IgD-negative memory B cell (primary cell): ENCODE measurements around the gene BDKRB1. TPM values are rescaled to one million over a fixed set of nuclear protein-coding genes. Genes with fewer than 3 reads are reported as not detected.

ENCODE experiments used
- H3K27ac Mint-ChIP-seq, 3 donors: one replicate each; pipeline ENCODE4 v1.8.0; 2020 to 2022; ENCODE audit warnings: mild to moderate bottlenecking in 3 of 3, mixed read lengths in 3 of 3, moderate library complexity in 1 of 3
- H3K27me3 Mint-ChIP-seq: one replicate; pipeline ENCODE4 v1.8.0; 2021; ENCODE audit warnings: mixed read lengths
- H3K36me3 Mint-ChIP-seq: one replicate; pipeline ENCODE4 v1.8.0; 2020; ENCODE audit warnings: mild to moderate bottlenecking, mixed read lengths
- H3K4me1 Mint-ChIP-seq, 3 donors: one replicate each; pipeline ENCODE4 v1.8.0; 2020 to 2022; ENCODE audit warnings: mixed read lengths in 3 of 3, mild to moderate bottlenecking in 1 of 3
- H3K4me3 Mint-ChIP-seq, 4 donors: one replicate each; pipeline ENCODE4 v1.8.0; 2020 to 2022; ENCODE audit warnings: mild to moderate bottlenecking in 4 of 4, mixed read lengths in 4 of 4, moderate library complexity in 3 of 4
- H3K9me3 Mint-ChIP-seq, 3 donors: one replicate each; pipeline ENCODE4 v1.8.0; 2020 to 2021; ENCODE audit warnings: mixed read lengths in 3 of 3, mild to moderate bottlenecking in 1 of 3
- polyA plus RNA-seq: library from polyadenylated mRNA; unstranded; fragments of 300-500 nt; fragmentation: Illumina TruSeq; gene quantifications from one replicate; pipeline ENCODE4 v1.2.3, GENCODE V29; 2021

BDKRB1 gene
- polyA plus RNA-seq, 1 donor from 2014 or later = not detected

DNA sequence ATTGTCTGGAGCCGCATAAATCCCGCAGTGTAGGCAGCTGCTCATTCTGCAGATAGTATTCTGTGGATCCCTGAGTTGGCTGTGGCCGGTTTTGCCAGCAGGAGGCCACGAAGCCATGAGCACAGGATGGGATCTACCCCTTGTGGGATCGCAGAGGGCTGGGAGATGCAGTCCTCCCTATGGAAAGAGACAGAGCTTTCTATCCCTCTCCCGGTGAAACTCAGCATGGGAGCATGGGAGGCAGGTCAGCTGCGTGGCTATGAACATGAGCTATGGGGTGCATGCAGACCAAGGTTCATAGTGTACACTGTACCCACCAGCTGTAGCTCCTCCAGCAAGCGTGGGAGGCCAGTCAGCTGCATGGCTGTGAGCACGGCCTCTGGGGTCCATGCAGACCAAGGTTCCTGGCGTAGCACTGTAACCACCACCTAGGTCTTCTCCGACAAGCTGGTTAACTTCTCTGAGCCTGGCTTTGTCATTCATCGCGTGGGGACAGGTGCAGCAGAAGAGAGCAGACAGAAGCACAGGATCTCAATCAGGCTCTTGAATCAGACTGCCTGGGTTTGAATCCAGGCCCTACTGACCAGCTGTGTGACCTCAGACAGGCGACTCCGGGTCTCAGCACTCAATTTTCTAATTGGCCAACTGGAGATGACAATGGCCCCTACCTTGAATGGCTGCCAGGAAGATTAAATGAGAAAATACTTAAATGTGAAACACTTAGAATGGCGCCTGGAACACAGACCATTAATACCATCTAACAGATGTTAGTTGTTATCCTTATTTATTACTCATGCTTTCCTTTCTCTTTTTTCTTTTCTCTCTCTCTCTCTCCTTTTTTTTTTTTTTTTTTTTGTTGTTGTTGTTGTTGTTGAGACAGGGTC, 6.0 kb downstream of the BDKRB1 start:
- H3K27ac Mint-ChIP-seq = no peak overlapping the region
- no peaks in the 10 kb centered on the region for H3K4me1 Mint-ChIP-seq
- peaks cover 0 to 7% (median 2%) of the 10 kb centered on the region in 3 donors for H3K9me3 Mint-ChIP-seq
- H3K27me3 Mint-ChIP-seq = peaks cover 2% of the 10 kb centered on the region
- H3K36me3 Mint-ChIP-seq = peaks cover 3% of the 10 kb centered on the region
- no peak overlapping the region for H3K4me3 Mint-ChIP-seq

DNA sequence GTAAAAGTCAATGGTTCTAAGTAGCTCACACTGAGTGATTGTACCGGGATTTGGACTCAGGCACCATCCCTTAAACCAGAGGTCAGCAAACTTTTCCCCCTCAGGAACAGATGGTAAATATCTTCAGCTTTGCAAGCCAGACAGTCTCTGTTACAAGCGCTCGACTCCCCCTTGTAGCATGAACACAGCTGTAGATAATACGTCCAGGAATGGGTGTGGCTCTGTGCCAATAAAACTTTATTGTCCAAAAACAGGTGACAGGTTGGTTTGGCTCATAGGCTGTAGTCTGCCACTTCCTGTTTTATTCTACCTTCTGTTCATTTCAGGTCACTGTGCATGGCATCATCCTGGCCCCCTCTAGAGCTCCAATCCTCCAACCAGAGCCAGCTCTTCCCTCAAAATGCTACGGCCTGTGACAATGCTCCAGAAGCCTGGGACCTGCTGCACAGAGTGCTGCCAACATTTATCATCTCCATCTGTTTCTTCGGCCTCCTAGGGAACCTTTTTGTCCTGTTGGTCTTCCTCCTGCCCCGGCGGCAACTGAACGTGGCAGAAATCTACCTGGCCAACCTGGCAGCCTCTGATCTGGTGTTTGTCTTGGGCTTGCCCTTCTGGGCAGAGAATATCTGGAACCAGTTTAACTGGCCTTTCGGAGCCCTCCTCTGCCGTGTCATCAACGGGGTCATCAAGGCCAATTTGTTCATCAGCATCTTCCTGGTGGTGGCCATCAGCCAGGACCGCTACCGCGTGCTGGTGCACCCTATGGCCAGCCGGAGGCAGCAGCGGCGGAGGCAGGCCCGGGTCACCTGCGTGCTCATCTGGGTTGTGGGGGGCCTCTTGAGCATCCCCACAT, 7.6 kb downstream of the BDKRB1 start:
- H3K4me1 Mint-ChIP-seq = no peaks in the 10 kb centered on the region
- peak overlapping the region in 1 of 4 donors; percentile 28 for H3K4me3 Mint-ChIP-seq
- peaks cover 2% of the 10 kb centered on the region for H3K27me3 Mint-ChIP-seq
- no peak overlapping the region for H3K27ac Mint-ChIP-seq
- peaks cover 0 to 7% (median 2%) of the 10 kb centered on the region in 3 donors for H3K9me3 Mint-ChIP-seq
- peaks cover 3% of the 10 kb centered on the region for H3K36me3 Mint-ChIP-seq

DNA sequence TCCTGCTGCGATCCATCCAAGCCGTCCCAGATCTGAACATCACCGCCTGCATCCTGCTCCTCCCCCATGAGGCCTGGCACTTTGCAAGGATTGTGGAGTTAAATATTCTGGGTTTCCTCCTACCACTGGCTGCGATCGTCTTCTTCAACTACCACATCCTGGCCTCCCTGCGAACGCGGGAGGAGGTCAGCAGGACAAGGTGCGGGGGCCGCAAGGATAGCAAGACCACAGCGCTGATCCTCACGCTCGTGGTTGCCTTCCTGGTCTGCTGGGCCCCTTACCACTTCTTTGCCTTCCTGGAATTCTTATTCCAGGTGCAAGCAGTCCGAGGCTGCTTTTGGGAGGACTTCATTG, 8.2 kb downstream of the BDKRB1 start:
- peaks cover 3% of the 10 kb centered on the region for H3K36me3 Mint-ChIP-seq
- H3K27ac Mint-ChIP-seq = no peak overlapping the region
- H3K4me3 Mint-ChIP-seq = no peak overlapping the region
- no peaks in the 10 kb centered on the region for H3K4me1 Mint-ChIP-seq
- peaks cover 0 to 7% (median 2%) of the 10 kb centered on the region in 3 donors for H3K9me3 Mint-ChIP-seq
- H3K27me3 Mint-ChIP-seq = peaks cover 2% of the 10 kb centered on the region

DNA sequence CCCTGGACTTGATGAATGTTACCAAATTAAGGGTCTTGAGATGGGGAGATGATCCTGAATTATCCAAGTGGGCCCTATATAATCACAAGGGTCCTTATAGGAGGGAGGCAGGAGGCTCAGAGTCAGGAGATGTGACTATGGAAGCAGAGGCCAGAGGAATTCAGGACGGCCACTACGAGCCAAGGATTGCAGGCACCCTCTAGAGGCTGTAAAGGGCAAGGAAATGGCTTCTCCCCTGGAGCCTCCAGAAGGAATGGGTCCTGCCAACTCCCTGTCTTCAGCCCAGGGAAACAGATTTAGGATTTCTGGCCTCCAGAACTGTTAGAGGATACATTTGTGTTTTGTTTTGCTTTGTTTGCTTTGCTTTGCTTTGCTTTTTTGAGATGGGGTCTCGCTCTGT, 8.8 kb downstream of the BDKRB1 start:
- peaks cover 0 to 7% (median 2%) of the 10 kb centered on the region in 3 donors for H3K9me3 Mint-ChIP-seq
- no peak overlapping the region for H3K4me3 Mint-ChIP-seq
- no peaks in the 10 kb centered on the region for H3K4me1 Mint-ChIP-seq
- peaks cover 2% of the 10 kb centered on the region for H3K27me3 Mint-ChIP-seq
- no peak overlapping the region for H3K27ac Mint-ChIP-seq
- H3K36me3 Mint-ChIP-seq = peaks cover 3% of the 10 kb centered on the region

DNA sequence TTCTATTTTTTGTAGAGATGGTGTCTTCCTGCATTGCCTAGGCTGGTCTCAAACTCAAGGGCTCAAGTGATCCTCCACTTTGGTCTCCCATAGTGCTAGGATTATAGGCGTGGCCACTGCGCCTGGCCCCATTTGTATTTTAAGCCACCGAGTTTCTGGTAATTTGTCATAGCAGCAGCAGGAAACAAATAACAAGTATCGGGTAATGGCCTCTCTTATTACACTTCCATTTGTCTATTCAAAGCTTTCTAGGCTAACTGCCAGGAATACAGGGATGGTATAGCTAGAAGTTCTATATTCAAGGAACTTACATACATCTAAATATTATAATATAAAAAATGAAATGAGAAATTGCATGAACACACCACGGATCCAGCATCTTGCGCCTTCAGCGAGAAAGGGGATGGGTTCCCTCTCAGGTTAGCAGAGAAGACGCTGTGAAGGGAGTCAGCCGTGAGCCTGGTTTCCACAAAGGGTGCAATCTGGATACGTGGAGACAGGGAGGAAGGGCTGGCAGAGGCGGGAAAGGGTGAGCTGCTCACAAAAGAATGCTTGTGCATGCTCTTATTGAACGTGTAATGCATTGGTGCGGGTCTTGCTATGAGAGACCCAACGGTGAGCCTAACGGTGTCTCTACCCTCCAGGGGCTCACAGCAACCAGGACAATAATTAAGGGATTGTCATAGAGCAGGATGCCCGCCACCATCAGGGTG, 9.5 kb downstream of the BDKRB1 start:
- H3K4me1 Mint-ChIP-seq = no peaks in the 10 kb centered on the region
- peaks cover 3% of the 10 kb centered on the region for H3K36me3 Mint-ChIP-seq
- H3K27me3 Mint-ChIP-seq = no peaks in the 10 kb centered on the region
- no peak overlapping the region for H3K27ac Mint-ChIP-seq
- no peak overlapping the region for H3K4me3 Mint-ChIP-seq
- peaks cover 0 to 7% (median 0%) of the 10 kb centered on the region in 3 donors for H3K9me3 Mint-ChIP-seq

DNA sequence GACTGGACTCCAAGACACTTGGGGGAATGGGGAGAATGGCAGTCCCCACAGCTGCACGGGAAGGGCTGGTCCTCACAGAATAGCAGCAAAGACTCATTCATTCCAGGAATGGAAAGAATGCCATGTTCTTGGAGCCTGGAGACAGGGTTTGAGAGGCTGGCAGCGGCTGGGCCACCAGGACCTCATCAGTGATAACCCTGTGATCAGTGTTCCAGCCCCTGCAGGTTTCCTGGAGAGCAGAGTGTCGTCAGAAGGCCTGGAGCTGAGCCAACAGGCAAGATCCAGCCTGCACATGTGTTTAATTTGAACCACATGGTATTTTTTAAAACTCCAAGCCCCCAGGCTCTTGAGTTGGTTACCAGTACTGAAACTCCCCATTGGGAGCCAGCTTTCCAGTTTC, 11.3 kb downstream of the BDKRB1 start:
- Mint-ChIP-seq H3K27me3 (no peaks in the 10 kb centered on the region), H3K4me3 (no peak overlapping the region), H3K27ac (no peak overlapping the region), H3K36me3 (peaks cover 5% of the 10 kb centered on the region), H3K4me1 (no peaks in the 10 kb centered on the region), H3K9me3 (peaks cover 0 to 10% (median 2%) of the 10 kb centered on the region in 3 donors)

DNA sequence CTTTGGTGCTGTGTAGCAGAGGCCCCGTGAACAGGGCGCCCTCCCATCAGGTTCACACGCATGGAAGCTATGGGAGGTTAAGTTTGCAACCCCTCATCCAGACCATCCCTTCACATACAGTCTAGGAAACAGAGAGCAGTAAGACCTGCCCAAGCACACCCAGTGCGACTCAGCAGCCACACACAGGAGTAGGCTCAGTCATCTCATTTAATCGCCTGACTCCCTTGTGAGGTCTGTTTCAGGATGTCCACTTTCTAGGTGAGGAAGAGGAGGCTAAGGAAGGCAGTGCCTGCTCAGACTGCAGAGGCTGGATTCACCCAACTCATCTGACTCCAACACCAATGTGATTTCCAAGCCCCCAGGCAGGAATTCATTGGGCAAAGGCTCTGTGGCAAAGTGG, 11.9 kb downstream of the BDKRB1 start:
- Mint-ChIP-seq H3K27me3 (no peaks in the 10 kb centered on the region), H3K4me1 (no peaks in the 10 kb centered on the region), H3K27ac (no peak overlapping the region), H3K9me3 (peaks cover 0 to 14% (median 2%) of the 10 kb centered on the region in 3 donors), H3K4me3 (no peak overlapping the region), H3K36me3 (peaks cover 5% of the 10 kb centered on the region)

DNA sequence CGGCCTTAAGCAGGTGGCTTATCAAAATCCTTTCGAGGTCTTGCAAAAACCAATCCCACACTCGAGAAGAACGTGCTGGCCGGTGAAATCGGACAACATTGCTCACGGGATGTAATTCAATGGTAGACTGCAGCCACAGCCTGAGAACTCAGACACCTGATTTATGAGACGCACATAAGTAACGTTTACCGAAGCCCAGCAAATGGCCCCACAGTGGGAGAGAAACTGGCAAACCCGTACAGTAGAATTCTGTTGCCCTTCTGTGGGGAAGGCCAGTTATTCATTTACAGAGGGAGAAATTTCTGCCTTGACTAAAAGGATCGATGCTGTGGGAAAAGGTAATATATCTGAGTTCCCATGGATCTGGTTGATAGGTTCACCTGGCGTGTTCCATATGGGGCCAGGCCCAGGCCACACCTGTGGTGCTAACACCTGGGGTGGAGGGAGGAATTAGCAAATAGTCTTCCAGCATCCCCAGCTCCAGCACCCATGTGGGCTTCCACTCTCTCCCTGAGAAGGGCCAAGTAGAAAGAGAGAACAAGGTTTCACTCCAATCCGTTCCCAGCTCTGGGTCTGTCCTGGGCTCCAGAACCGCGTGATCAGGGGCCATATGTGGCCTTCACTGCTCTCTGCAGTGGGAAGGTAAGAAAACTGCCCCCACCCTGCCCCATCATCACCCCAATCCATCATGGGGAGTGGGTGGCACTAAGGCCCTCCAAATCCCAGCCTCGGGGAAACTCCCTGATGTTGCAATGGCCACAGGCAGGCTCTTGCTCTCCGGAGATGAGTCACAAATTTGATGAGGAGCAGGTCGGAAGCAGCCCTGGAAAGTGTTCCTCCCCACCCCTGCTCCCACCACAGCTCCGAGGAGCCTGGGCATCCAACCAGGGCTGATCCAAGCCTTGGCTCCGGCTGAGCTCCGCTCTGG, 12.7 kb downstream of the BDKRB1 start:
- Mint-ChIP-seq H3K4me3 (no peak overlapping the region), H3K27me3 (no peaks in the 10 kb centered on the region), H3K36me3 (peaks cover 7% of the 10 kb centered on the region), H3K9me3 (peaks cover 0 to 10% (median 2%) of the 10 kb centered on the region in 3 donors), H3K27ac (no peak overlapping the region), H3K4me1 (no peaks in the 10 kb centered on the region)

DNA sequence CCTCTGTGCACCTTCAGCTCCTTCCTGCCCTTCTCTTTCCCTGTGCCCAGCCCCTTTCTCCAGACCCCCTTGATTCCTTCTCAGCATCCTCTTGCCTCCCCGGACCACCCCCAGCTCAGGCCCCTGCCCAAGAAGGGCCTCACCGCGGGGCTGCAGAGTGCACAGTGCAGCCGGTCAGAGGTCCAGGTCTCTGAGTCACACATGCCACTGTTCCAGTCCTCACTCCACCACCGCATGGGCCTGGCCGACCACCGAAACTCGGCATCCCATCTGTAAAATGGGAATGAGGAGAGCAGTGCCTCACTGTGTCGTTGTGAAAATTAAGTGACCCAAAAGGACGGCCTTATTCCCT, 13.3 kb downstream of the BDKRB1 start:
- Mint-ChIP-seq H3K4me3 (no peak overlapping the region), H3K36me3 (peaks cover 8% of the 10 kb centered on the region), H3K4me1 (no peaks in the 10 kb centered on the region), H3K27me3 (no peaks in the 10 kb centered on the region), H3K9me3 (peaks cover 0 to 7% (median 2%) of the 10 kb centered on the region in 3 donors), H3K27ac (no peak overlapping the region)

DNA sequence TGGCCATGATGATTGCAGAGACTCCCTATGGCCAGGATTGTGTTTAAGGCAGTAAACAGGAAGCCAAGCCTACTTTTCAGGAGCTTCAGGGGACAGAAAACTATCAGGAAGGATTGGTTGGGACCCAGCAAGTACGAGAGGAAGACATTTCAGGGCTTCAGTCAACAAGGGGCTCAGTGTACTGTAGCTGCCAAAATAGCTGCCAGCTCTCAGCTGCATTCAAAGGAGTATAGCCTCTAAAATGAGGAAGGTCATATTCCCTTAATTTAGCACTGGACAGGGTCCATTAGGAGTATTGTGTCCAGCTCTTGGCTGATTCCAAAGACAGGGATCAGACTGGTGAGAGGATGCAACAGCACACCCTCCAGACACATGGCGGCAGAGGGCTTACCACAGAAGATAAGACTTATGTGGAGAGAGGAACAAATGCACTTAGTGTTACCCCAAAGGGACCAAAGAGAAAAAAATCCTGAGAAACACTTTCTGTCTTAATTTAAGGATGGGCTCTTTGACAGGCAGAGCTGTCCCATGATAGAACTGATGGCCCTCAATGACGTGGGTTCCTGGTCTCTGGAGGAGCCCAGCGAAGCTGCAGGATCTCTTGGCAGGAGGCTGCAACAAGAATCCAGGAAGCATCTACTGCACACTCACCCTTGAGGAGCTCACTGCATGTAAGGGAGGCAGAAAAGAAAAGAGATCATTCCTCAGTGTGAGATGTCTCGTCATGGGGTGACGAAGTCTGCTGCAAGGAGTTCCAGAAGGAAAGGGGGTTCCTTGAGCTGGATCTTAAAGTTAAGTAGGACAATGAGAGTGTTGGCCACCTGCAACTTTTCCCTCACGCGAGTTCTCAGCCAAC, 14.8 kb downstream of the BDKRB1 start:
- Mint-ChIP-seq H3K9me3 (peaks cover 0 to 7% (median 2%) of the 10 kb centered on the region in 3 donors), H3K4me3 (no peak overlapping the region), H3K36me3 (peaks cover 5% of the 10 kb centered on the region), H3K4me1 (no peaks in the 10 kb centered on the region), H3K27ac (no peak overlapping the region), H3K27me3 (no peaks in the 10 kb centered on the region)

DNA sequence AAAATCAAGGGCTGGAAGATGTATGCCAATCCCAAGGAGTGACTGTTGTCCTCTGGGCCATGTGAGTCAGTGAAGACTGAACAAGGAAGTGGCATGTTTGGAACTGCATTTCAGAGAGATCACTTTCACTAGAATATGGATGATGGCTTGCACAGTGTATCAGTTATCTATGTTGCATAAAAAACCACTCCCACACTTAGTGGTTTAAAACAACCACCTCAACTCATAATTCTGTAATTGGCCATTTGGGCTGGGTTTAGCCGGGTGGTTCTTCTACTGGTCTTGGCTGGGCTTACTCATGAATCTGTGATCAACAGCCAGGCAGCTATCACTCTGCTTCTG, 15.4 kb downstream of the BDKRB1 start:
- H3K4me1 Mint-ChIP-seq = peaks cover 0 to 2% (median 0%) of the 10 kb centered on the region in 3 donors
- H3K4me3 Mint-ChIP-seq = no peak overlapping the region
- H3K27ac Mint-ChIP-seq = no peak overlapping the region
- H3K36me3 Mint-ChIP-seq = peaks cover 5% of the 10 kb centered on the region
- no peaks in the 10 kb centered on the region for H3K27me3 Mint-ChIP-seq
- peaks cover 0 to 7% (median 2%) of the 10 kb centered on the region in 3 donors for H3K9me3 Mint-ChIP-seq

DNA sequence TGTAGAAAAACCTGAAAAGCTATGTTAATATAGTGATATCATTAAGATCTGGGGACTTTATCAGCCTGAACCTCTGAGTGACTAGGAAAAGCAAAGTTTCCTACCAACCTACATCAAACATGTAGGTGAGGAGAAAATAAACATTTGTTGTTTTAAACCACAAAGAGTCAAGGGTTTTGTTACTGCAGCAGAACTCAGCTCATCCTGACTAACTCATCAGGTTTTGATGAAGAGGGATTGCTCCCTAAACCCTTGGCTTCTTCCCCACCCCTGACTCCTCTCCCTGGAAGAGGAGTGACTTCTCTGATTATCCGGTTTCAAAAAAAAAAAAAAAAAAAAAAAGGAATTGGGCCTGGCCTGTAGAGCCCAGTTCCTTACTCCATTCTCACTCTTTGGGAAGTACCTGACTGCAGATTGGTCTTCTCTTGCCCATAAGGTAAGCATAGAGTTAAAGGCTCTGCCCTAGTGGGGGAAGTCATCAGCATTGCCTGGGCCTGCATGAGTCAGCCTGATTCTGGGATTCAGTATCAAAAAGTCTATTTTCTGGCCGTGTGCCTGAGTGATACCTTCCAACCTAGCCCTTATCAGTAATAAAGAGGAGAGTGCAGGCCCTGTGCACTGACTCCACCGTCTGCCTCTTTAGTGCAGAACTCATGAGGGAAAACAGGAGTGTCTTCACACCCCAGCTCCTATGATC, 16.9 kb downstream of the BDKRB1 start:
- Mint-ChIP-seq H3K27ac (no peak overlapping the region), H3K4me3 (no peak overlapping the region), H3K27me3 (no peaks in the 10 kb centered on the region), H3K4me1 (peaks cover 0 to 2% (median 0%) of the 10 kb centered on the region in 3 donors), H3K36me3 (peaks cover 5% of the 10 kb centered on the region), H3K9me3 (peaks cover 2 to 7% (median 3%) of the 10 kb centered on the region in 3 donors)

DNA sequence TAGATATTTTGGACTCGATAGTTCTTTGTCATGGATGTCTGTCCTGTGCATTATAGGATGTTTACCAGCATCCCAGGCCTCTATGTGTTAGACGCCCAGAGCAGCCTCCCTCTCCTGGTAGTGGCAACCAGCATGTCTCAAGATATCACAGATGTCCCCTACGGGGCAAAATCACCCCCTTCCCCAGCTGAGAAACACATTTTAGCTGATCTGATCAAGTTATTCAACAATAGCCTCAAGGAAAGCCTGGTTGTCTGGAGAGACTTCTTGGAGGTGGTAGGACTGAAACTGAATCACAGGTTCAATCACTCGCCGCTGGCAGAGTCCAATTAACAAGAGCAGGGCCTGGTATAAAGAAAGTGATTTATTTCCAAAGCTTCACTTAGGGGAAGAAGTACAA, 17.6 kb downstream of the BDKRB1 start:
- Mint-ChIP-seq H3K36me3 (peaks cover 5% of the 10 kb centered on the region), H3K27ac (no peak overlapping the region), H3K4me3 (no peak overlapping the region), H3K27me3 (no peaks in the 10 kb centered on the region), H3K4me1 (peaks cover 0 to 2% (median 0%) of the 10 kb centered on the region in 3 donors), H3K9me3 (peaks cover 2 to 9% (median 3%) of the 10 kb centered on the region in 3 donors)
